Mesendoderm (in vitro differentiated cells): Measurements from ENCODE around the gene DDX5.

ENCODE experiments used
- DNase-seq: peaks from one replicate; pipeline ENCODE4 v3.0.0; 2013
- H2AK5ac ChIP-seq: 2 replicates; pipeline ENCODE4 v1.6.1; 2013; ENCODE audit warnings: low read length, inconsistent platforms
- H2BK120ac ChIP-seq: 2 replicates; pipeline ENCODE4 v1.6.1; 2013; ENCODE audit warnings: low read depth, mild to moderate bottlenecking, low read length, moderate library complexity, mixed read lengths
- H2BK15ac ChIP-seq: replicated peaks from 2 replicates; pipeline ENCODE4 v1.6.1; 2013; ENCODE audit warnings: low read depth, mild to moderate bottlenecking, moderate library complexity
- H2BK5ac ChIP-seq: 2 replicates; pipeline ENCODE4 v1.6.1; 2013; ENCODE audit warnings: low read length, inconsistent platforms
- H3K18ac ChIP-seq: 2 replicates; pipeline ENCODE4 v1.6.1; 2013; ENCODE audit warnings: mild to moderate bottlenecking, low read length, mixed read lengths
- H3K23ac ChIP-seq: one replicate; pipeline ENCODE4 v1.6.1; 2013; ENCODE audit warnings: low read length
- H3K27ac ChIP-seq: 2 replicates; pipeline ENCODE4 v1.5.1; 2013; ENCODE audit warnings: low read depth, mild to moderate bottlenecking, inconsistent platforms, low read length, moderate library complexity
- H3K27me3 ChIP-seq: 2 replicates; pipeline ENCODE4 v1.6.1; 2013; ENCODE audit warnings: low read length, control low read depth, mild to moderate bottlenecking, inconsistent platforms; ENCODE audit not compliant: insufficient read depth, poor library complexity
- H3K36me3 ChIP-seq: 2 replicates; pipeline ENCODE4 v1.6.1; 2013; ENCODE audit warnings: low read length, inconsistent platforms; ENCODE audit not compliant: control insufficient read depth, insufficient read depth
- H3K4ac ChIP-seq: one replicate; pipeline ENCODE4 v1.6.1; 2013; ENCODE audit warnings: low read depth, mild to moderate bottlenecking, low read length, moderate library complexity
- H3K4me1 ChIP-seq: 2 replicates; pipeline ENCODE4 v1.6.1; 2013; ENCODE audit warnings: low read depth, low read length, inconsistent platforms; ENCODE audit not compliant: control insufficient read depth
- H3K4me2 ChIP-seq: 2 replicates; pipeline ENCODE4 v1.6.1; 2013; ENCODE audit warnings: low read length
- H3K4me3 ChIP-seq: 2 replicates; pipeline ENCODE4 v1.5.1; 2013; ENCODE audit warnings: mild to moderate bottlenecking, low read length
- H3K56ac ChIP-seq: one replicate; pipeline ENCODE4 v1.6.1; 2013; ENCODE audit warnings: low read length
- H3K79me1 ChIP-seq: 2 replicates; pipeline ENCODE4 v1.6.1; 2013; ENCODE audit warnings: low read length, inconsistent platforms
- H3K79me2 ChIP-seq: 2 replicates; pipeline ENCODE4 v1.6.1; 2013; ENCODE audit warnings: mild to moderate bottlenecking, low read length; ENCODE audit not compliant: control insufficient read depth, insufficient read depth
- H3K9ac ChIP-seq: 2 replicates; pipeline ENCODE4 v1.6.1; 2013; ENCODE audit warnings: low read length, inconsistent platforms
- H4K5ac ChIP-seq: one replicate; pipeline ENCODE4 v1.6.1; 2013; ENCODE audit warnings: low read length
- H4K8ac ChIP-seq: one replicate; pipeline ENCODE4 v1.6.1; 2013; ENCODE audit warnings: low read depth, mild to moderate bottlenecking, control low read depth, low read length, moderate library complexity
- WGBS: extraction: QIAGEN DNeasy Blood & Tissue Kit; methylation state at CpG from one replicate; pipeline ENCODE4 v1.1.7; 2013; ENCODE audit warnings: low lambda C conversion rate, missing lambda C conversion rate; ENCODE audit not compliant: insufficient coverage; ENCODE audit errors: extremely low coverage; 5-methylcytosine and 5-hydroxymethylcytosine counted together

DDX5 gene

DNA sequence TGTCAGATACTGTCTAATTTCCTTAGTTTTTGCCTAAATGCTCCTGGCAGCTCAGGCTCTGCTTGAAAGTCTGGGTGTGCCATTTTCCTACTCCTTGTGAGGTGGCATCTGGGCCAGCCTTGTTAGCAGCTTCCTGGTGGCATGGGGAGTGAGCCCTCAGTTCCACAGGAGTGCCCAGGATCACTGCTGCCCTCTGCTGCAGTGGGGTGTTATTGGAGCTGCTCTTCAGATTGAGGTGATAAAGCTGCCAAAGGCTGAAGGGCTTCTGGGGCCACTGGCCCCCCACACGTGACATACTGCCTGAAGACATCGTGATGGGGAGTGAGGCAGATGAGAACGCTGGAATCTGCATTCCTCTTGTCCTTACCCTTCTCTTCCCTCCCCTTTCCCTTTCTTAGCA lies 28.1 kb upstream of the DDX5 start:
- peaks cover 31% of the 10 kb centered on the region for H3K36me3 ChIP-seq
- H2BK120ac ChIP-seq, result no peak overlapping the region
- WGBS, result no CpG with 5 or more reads among the region's 3 CpGs

DNA sequence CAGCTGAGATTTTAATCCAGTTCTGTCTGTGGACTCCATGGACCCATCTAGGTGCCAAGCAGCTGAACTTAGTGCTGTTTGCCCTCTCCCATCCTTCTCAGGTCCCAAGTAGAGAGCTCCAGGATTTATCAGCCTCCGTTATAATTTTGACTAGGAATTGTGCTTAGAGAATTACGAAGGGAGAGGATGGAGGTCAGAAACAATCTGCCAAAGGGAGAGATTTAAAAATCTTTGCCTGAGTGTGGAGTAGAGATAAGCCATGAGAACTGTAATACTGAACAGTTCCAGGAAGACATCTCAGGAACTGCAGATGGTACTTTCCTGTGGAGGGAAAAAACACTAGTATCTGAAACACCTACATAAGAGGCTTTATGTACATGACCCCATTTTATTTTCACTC lies 27.7 kb upstream of the DDX5 start:
- no peak overlapping the region for H3K4me3 ChIP-seq
- no peaks in the 10 kb centered on the region for H3K4me1 ChIP-seq
- H4K8ac ChIP-seq, result no peak overlapping the region
- H2BK5ac ChIP-seq, result no peak overlapping the region
- H2BK120ac ChIP-seq, result no peak overlapping the region
- H3K27me3 ChIP-seq, result no peaks in the 10 kb centered on the region
- H2BK15ac ChIP-seq, result no peak overlapping the region
- no CpG with 5 or more reads among the region's 2 CpGs for WGBS
- H3K36me3 ChIP-seq, result peaks cover 31% of the 10 kb centered on the region
- no peak for DNase-seq
- no peak overlapping the region for H3K9ac ChIP-seq
- H3K79me2 ChIP-seq, result no peaks in the 10 kb centered on the region
- no peak overlapping the region for H3K27ac ChIP-seq
- H3K18ac ChIP-seq, result no peak overlapping the region
- H3K4me2 ChIP-seq, result no peak overlapping the region
- no peak overlapping the region for H4K5ac ChIP-seq
- H2AK5ac ChIP-seq, result no peak overlapping the region
- H3K23ac ChIP-seq, result no peak overlapping the region
- no peak overlapping the region for H3K4ac ChIP-seq
- peaks cover 2% of the 10 kb centered on the region for H3K79me1 ChIP-seq
- H3K56ac ChIP-seq, result no peak overlapping the region

More for the DNA sequence above, 28.1 kb upstream of the DDX5 start:
- Histone ChIP-seq H2AK5ac (no peak overlapping the region), H3K27ac (no peak overlapping the region), H3K4me3 (no peak overlapping the region), H3K23ac (no peak overlapping the region), H3K18ac (no peak overlapping the region), H4K8ac (no peak overlapping the region), H2BK5ac (no peak overlapping the region), H4K5ac (no peak overlapping the region), H3K4me1 (no peaks in the 10 kb centered on the region), H3K27me3 (no peaks in the 10 kb centered on the region), H3K9ac (no peak overlapping the region), H3K4ac (no peak overlapping the region), H3K79me1 (peaks cover 2% of the 10 kb centered on the region), H2BK15ac (no peak overlapping the region), H3K4me2 (no peak overlapping the region), H3K79me2 (no peaks in the 10 kb centered on the region), H3K56ac (no peak overlapping the region)
- DNase-seq, result no peak

DNA sequence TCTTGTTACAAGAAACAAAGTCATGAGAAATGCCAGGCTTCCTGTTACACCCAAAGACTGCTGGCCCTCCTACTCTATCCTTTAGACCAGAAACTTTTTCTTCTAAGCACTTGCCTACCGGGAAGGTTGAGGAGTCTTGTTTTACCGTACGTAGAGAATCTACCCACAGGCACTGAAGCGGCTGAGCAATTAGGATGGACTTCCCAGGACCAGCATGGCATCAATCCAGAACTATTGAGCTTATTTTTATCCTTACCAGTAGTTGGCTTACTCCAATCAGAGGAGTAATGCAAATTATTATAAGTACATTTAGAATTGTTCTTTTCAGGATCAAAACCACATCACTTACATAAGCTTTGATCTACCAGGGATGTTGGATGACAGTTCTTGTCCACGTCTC lies 26.3 kb upstream of the DDX5 start:
- H3K4me1 ChIP-seq, result no peaks in the 10 kb centered on the region
- H3K27ac ChIP-seq, result no peak overlapping the region
- H4K5ac ChIP-seq, result no peak overlapping the region
- H3K4me2 ChIP-seq, result no peak overlapping the region
- no peak overlapping the region for H4K8ac ChIP-seq
- no peaks in the 10 kb centered on the region for H3K79me2 ChIP-seq
- H3K18ac ChIP-seq, result no peak overlapping the region
- no CpG with 5 or more reads among the region's 5 CpGs for WGBS
- H3K9ac ChIP-seq, result no peak overlapping the region
- H3K36me3 ChIP-seq, result peaks cover 27% of the 10 kb centered on the region
- DNase-seq, result no peak
- no peak overlapping the region for H2BK5ac ChIP-seq
- no peak overlapping the region for H3K23ac ChIP-seq
- no peak overlapping the region for H2AK5ac ChIP-seq
- peaks cover 2% of the 10 kb centered on the region for H3K79me1 ChIP-seq
- no peak overlapping the region for H3K56ac ChIP-seq
- no peak overlapping the region for H2BK120ac ChIP-seq
- no peak overlapping the region for H3K4me3 ChIP-seq
- no peak overlapping the region for H3K4ac ChIP-seq
- no peak overlapping the region for H2BK15ac ChIP-seq
- no peaks in the 10 kb centered on the region for H3K27me3 ChIP-seq

DNA sequence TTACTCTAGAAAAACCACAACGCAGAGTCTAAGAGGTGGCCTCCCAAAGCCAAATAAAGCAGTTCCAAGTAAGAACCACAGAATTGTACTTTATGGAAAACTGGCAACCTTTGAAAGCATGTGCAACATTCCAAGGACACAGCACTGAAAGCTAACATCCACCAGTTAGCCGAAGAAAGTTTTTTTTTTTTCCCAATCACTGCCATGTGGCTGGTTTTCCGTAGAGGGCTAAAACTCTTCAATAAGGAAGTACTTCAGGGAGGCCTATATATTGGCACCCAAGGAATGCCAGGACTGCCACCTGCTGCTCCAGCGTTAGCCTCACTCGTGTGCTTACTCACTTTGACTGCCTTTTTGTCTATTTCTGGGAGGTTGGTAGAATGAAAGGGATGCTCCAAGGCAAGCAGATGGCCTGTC lies 25.9 kb upstream of the DDX5 start:
- H3K79me1 ChIP-seq, result peaks cover 2% of the 10 kb centered on the region
- H2BK120ac ChIP-seq, result no peak overlapping the region
- no peak overlapping the region for H4K5ac ChIP-seq
- no peak for DNase-seq
- H3K4me2 ChIP-seq, result no peak overlapping the region
- H3K18ac ChIP-seq, result no peak overlapping the region
- no peaks in the 10 kb centered on the region for H3K4me1 ChIP-seq
- H3K27ac ChIP-seq, result no peak overlapping the region
- H3K4me3 ChIP-seq, result no peak overlapping the region
- H4K8ac ChIP-seq, result no peak overlapping the region
- H3K79me2 ChIP-seq, result no peaks in the 10 kb centered on the region
- no peak overlapping the region for H2AK5ac ChIP-seq
- H3K9ac ChIP-seq, result no peak overlapping the region
- H3K4ac ChIP-seq, result no peak overlapping the region
- H2BK15ac ChIP-seq, result no peak overlapping the region
- no peaks in the 10 kb centered on the region for H3K27me3 ChIP-seq
- WGBS, result no CpG with 5 or more reads among the region's 5 CpGs
- H3K36me3 ChIP-seq, result peaks cover 25% of the 10 kb centered on the region
- no peak overlapping the region for H3K56ac ChIP-seq
- no peak overlapping the region for H3K23ac ChIP-seq
- H2BK5ac ChIP-seq, result no peak overlapping the region

DNA sequence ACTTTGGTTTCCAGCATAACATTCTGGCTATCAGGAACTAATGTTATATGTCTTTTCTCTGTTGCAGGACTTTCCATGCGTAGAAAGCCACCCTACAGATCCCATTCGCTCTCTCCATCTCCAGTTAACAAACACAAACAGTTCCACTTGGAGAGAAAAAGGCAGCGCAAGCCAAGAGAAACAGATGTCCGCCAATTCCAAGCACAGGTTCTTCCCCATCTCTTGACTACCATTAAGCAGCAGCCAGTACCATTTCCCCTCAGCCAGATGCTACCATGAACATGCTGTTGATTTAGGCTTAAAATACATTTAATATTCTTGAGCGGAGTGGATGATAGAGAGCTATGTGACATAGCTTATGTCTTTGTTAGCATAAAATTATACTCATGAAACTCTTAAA lies 23.1 kb upstream of the DDX5 start:
- Histone ChIP-seq H3K23ac (no peak overlapping the region), H2BK120ac (no peak overlapping the region), H3K79me2 (no peaks in the 10 kb centered on the region), H3K4ac (no peak overlapping the region), H3K56ac (no peak overlapping the region), H3K27ac (no peak overlapping the region), H3K79me1 (no peaks in the 10 kb centered on the region), H2AK5ac (no peak overlapping the region), H3K36me3 (peaks cover 14% of the 10 kb centered on the region), H3K18ac (no peak overlapping the region), H2BK15ac (no peak overlapping the region), H2BK5ac (no peak overlapping the region), H3K4me3 (no peak overlapping the region), H4K5ac (no peak overlapping the region), H3K4me2 (no peak overlapping the region), H3K4me1 (no peaks in the 10 kb centered on the region), H3K27me3 (no peaks in the 10 kb centered on the region), H3K9ac (no peak overlapping the region), H4K8ac (no peak overlapping the region)
- no peak for DNase-seq
- no CpG with 5 or more reads among the region's 5 CpGs for WGBS

DNA sequence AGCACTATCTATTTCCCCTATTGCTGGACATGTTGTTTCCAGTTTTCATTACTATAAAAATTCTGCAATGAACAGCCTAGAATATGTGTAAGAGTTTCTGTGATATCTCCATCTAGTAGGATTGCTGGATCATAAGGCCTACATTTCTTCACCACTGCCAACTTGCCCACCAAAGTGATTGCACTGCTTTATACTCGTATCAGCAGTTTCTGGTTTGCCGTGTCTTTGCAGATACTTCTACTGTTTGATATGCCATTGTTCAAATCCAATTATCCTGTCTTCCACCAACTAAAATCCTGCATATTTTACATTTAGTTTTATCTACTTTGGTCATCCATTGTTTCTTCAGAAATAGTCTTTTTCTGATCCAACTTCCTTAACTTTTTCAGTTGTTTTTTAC lies 21.8 kb upstream of the DDX5 start:
- no peak overlapping the region for H2BK15ac ChIP-seq
- no peak overlapping the region for H2BK5ac ChIP-seq
- no peak overlapping the region for H4K8ac ChIP-seq
- H3K36me3 ChIP-seq, result peaks cover 10% of the 10 kb centered on the region
- H3K4ac ChIP-seq, result no peak overlapping the region
- H3K18ac ChIP-seq, result no peak overlapping the region
- H3K79me1 ChIP-seq, result no peaks in the 10 kb centered on the region
- H3K4me2 ChIP-seq, result no peak overlapping the region
- H3K56ac ChIP-seq, result no peak overlapping the region
- H2BK120ac ChIP-seq, result no peak overlapping the region
- no peak overlapping the region for H3K27ac ChIP-seq
- H3K27me3 ChIP-seq, result no peaks in the 10 kb centered on the region
- no peak for DNase-seq
- no peaks in the 10 kb centered on the region for H3K4me1 ChIP-seq
- no CpG with 5 or more reads among the region's 2 CpGs for WGBS
- no peak overlapping the region for H2AK5ac ChIP-seq
- H4K5ac ChIP-seq, result no peak overlapping the region
- no peak overlapping the region for H3K23ac ChIP-seq
- no peak overlapping the region for H3K4me3 ChIP-seq
- H3K9ac ChIP-seq, result no peak overlapping the region
- no peaks in the 10 kb centered on the region for H3K79me2 ChIP-seq
